NT2/D1 (cell line): Measurements from ENCODE around the gene CHCHD5.

ENCODE experiments used
- SUZ12 ChIP-seq: IDR thresholded peaks from 2 replicates; pipeline ENCODE4 v1.6.1; 2011; ENCODE audit not compliant: insufficient read length, insufficient read depth; ENCODE audit errors: extremely low read depth
- ZNF274 ChIP-seq: IDR thresholded peaks from 2 replicates; pipeline ENCODE4 v1.6.1; 2011; ENCODE audit warnings: mild to moderate bottlenecking, low read depth, low read length

GRCh38 chr2:112634153-112634873, 49.9 kb downstream of the CHCHD5 start:
- TF ChIP-seq ZNF274 (no peak), SUZ12 (no peak)
